Activated B cell treated with CpG ODN at 0.5 μM for 24 hours (primary cell): ENCODE data around the gene C11orf52. TPM values are rescaled to one million over a fixed set of nuclear protein-coding genes. Genes with fewer than 3 reads are reported as not detected.

Experiments
- ATAC-seq: fragments of 200-7000 bp; cut with Tn5 transposase; one replicate; pipeline ENCODE4 v1.10.0; 2021; ENCODE audit warnings: low read depth, mild to moderate bottlenecking, moderate library complexity
- CTCF ChIA-PET: fragments of 350-600 bp; sonication (Branson Sonifier 250); formaldehyde crosslinking; loops from one replicate; lab custom pipeline; 2021; ENCODE audit warnings: antibody characterized with exemption; lab: Charles Lee
- POLR2A ChIA-PET: fragments of 350-600 bp; sonication (Branson Sonifier 250); formaldehyde crosslinking; loops from one replicate; lab custom pipeline; 2021; ENCODE audit warnings: antibody characterized with exemption; lab: Charles Lee
- DNase-seq: peaks from one replicate; pipeline ENCODE4 v3.0.0; 2022
- H3K27ac Mint-ChIP-seq: one replicate; pipeline ENCODE4 v1.8.0; 2020; ENCODE audit warnings: mixed read lengths
- H3K27me3 Mint-ChIP-seq: one replicate; pipeline ENCODE4 v1.8.0; 2021; ENCODE audit warnings: mixed read lengths
- H3K36me3 Mint-ChIP-seq: one replicate; pipeline ENCODE4 v1.8.0; 2021; ENCODE audit warnings: low read depth, mixed read lengths
- H3K4me1 Mint-ChIP-seq: one replicate; pipeline ENCODE4 v1.8.0; 2021; ENCODE audit warnings: mixed read lengths
- H3K4me3 Mint-ChIP-seq: one replicate; pipeline ENCODE4 v1.8.0; 2020; ENCODE audit warnings: mild to moderate bottlenecking, mixed read lengths
- H3K9me3 Mint-ChIP-seq: one replicate; pipeline ENCODE4 v1.8.0; 2020; ENCODE audit warnings: mixed read lengths
- CTCF ChIP-seq: fragments of 200-600 bp; IDR thresholded peaks from one replicate; pipeline ENCODE4 v1.8.0; 2022; ENCODE audit warnings: antibody characterized with exemption, mild to moderate bottlenecking
- intact Hi-C: fragments of 100-400 bp; cut with micrococcal nuclease; formaldehyde crosslinking; loops from one replicate; pipeline ENCODE4 v1.15.1; 2024
- total RNA-seq: library from RNA; stranded (reverse); gene quantifications from 2 replicates; pipeline ENCODE4 v1.2.3, GENCODE V29; 2022

C11orf52 gene
- total RNA-seq, 1 donor from 2014 or later = not detected

- intact Hi-C loops = no loop called here
- POLR2A ChIA-PET = no interaction called here
- no peak for ATAC-seq
- Mint-ChIP-seq H3K27ac (no peak overlapping the region), H3K4me1 (peaks cover 17% of the 10 kb centered on the region), H3K27me3 (peaks cover 19% of the 10 kb centered on the region), H3K9me3 (no peaks in the 10 kb centered on the region), H3K4me3 (no peak overlapping the region), H3K36me3 (no peaks in the 10 kb centered on the region)
- no peak for DNase-seq
- CTCF ChIA-PET = no interaction called here
- no peak for TF ChIP-seq CTCF
Observed at GRCh38 chr11:111974446-111974845, 55.7 kb downstream of the C11orf52 start.

GRCh38 chr11:111975076-111975806 is 56.5 kb downstream of the C11orf52 start:
- DNase-seq = no peak
- ATAC-seq = no peak
- Mint-ChIP-seq H3K4me1 (peaks cover 17% of the 10 kb centered on the region), H3K27ac (no peak overlapping the region), H3K9me3 (no peaks in the 10 kb centered on the region), H3K4me3 (no peak overlapping the region), H3K27me3 (peaks cover 21% of the 10 kb centered on the region), H3K36me3 (no peaks in the 10 kb centered on the region)
- CTCF ChIA-PET = interaction anchor here (1.2 kb wide), 1 partner anchor 13 kb away, joined by 3 read pairs; no protein-coding TSS in a partner anchor
- intact Hi-C loops = no loop called here
- no peak for TF ChIP-seq CTCF
- POLR2A ChIA-PET = no interaction called here

GRCh38 chr11:111976119-111976766 is 57.5 kb downstream of the C11orf52 start:
- Mint-ChIP-seq H3K4me1 (peaks cover 17% of the 10 kb centered on the region), H3K4me3 (peak overlapping the region; percentile 61), H3K27me3 (peaks cover 21% of the 10 kb centered on the region), H3K27ac (no peak overlapping the region), H3K9me3 (no peaks in the 10 kb centered on the region), H3K36me3 (no peaks in the 10 kb centered on the region)
- CTCF ChIA-PET = interaction anchor here (1.2 kb wide), 1 partner anchor 14 kb away, joined by 3 read pairs; no protein-coding TSS in a partner anchor
- ATAC-seq = no peak
- no peak for DNase-seq
- intact Hi-C loops = no loop called here
- TF ChIP-seq CTCF = no peak
- POLR2A ChIA-PET = no interaction called here

Other genes starting within 250 kb of the C11orf52 start
- gene PPP2R1B, start 152.5 kb upstream of the C11orf52 start, total RNA-seq = 36.2 and 37.9 TPM in 2 replicates
- gene ALG9, start 47.3 kb upstream of the C11orf52 start, total RNA-seq = 17.0 and 20.1 TPM in 2 replicates
- 7.4 and 7.8 TPM in 2 replicates for gene FDXACB1, start 39.7 kb upstream of the C11orf52 start, total RNA-seq
- gene CFAP68, start 39.4 kb upstream of the C11orf52 start, total RNA-seq = 11.6 and 13.7 TPM in 2 replicates
- not detected in 2 replicates for gene CRYAB, start 7.1 kb upstream of the C11orf52 start, total RNA-seq
- not detected in 2 replicates for gene HSPB2, start 6.2 kb upstream of the C11orf52 start, total RNA-seq
- gene DIXDC1, start 18.4 kb downstream of the C11orf52 start, total RNA-seq = 0.20 and 1.0 TPM in 2 replicates
- gene DLAT, start 106.5 kb downstream of the C11orf52 start, total RNA-seq = 27.5 and 31.5 TPM in 2 replicates
- gene PIH1D2, start 155.1 kb downstream of the C11orf52 start, total RNA-seq = 0.22 and 0.44 TPM in 2 replicates
- 24.0 and 26.3 TPM in 2 replicates for gene NKAPD1, start 155.4 kb downstream of the C11orf52 start, total RNA-seq
- 37.0 and 39.6 TPM in 2 replicates for gene TIMM8B, start 167.8 kb downstream of the C11orf52 start, total RNA-seq
- 79.9 and 82.1 TPM in 2 replicates for gene SDHD, start 168.0 kb downstream of the C11orf52 start, total RNA-seq
- 0.34 and 1.00 TPM in 2 replicates for gene IL18, start 245.2 kb downstream of the C11orf52 start, total RNA-seq
- not detected in 2 replicates for gene TEX12, start 248.5 kb downstream of the C11orf52 start, total RNA-seq